DMS 273 (cell line): ENCODE data around the gene OSBPL10.

ENCODE experiments used
- DNase-seq: peaks from one replicate; lab custom pipeline; 2025; ENCODE audit not compliant: unreplicated experiment; lab: John Stamatoyannopoulos, UW

Gene OSBPL10

GRCh38 chr3:31625358-31625757 lies 355.7 kb downstream of the OSBPL10 start:
- DNase-seq: no peak

DNA sequence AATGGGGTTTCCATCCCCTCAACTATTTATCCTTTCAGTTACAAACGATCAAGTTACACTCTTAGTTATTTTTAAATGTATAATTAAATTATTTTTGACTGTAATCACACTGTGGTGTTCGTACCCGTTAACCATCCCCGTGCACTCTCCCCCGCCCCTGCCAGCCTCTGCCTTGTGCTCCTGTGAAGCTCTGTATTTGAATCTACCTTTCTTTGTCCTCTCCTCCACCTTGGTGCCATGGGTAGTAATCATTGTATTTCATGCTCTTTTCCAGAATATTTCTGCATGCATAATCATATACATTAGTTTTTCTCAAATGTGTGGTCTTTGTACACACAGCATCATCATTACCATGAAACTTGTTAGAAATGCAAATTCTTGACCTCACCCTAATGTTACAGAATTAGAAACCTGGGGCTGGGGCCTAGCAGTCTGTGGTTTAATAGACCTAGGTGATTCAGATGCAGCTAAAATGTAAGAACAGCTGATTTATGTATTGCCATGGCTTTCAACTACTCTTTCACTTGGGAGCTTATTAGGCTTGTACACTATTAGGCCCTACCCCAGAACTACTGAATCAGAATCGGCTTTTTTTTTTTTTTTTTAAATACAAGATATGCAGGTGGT lies 356.9 kb downstream of the OSBPL10 start:
- DNase-seq: no peak

- no peak for DNase-seq
These were observed 358.3 kb downstream of the OSBPL10 start for GRCh38 chr3:31622636-31623288.

DNA sequence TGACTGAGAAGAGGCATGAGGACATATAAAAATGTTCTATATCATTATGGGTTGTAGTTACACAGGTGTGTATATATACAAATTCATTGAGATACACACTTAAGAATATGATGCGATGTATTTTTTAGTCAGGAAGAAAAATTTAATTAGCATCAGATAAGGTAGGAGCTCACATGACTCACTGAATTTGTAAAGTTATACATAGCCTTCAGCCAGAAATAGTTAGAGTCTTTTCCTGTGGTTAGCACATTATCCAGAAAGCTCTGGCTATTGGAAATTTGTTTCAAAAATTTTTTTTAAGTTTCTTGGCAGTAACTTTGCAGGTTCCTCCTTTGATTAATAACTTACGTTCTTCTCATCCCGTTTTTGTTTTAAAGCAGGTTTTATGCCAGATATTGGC lies 359.7 kb downstream of the OSBPL10 start:
- no peak for DNase-seq

- no peak for DNase-seq
These were observed 360.4 kb downstream of the OSBPL10 start for GRCh38 chr3:31620656-31621055.

DNA sequence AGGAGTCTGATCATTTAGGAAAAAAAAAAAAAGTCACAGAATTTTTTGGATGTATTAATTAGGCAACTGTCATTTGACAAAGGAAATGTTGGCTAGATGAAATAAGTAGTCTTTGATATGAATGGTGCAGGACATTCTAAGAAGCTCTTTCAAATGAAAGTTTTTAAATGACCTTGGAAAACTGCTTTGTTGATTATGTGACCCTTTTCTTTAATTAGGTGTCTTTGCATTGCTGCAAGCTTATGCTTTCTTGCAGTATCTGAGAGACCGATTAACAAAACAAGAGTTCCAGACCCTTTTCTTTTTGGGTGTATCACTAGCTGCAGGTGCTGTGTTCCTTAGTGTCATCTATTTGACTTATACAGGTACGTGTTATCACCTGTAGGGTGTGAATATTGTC lies 364.4 kb downstream of the OSBPL10 start:
- no peak for DNase-seq

GRCh38 chr3:31615071-31615875 lies 365.8 kb downstream of the OSBPL10 start:
- no peak for DNase-seq

DNA sequence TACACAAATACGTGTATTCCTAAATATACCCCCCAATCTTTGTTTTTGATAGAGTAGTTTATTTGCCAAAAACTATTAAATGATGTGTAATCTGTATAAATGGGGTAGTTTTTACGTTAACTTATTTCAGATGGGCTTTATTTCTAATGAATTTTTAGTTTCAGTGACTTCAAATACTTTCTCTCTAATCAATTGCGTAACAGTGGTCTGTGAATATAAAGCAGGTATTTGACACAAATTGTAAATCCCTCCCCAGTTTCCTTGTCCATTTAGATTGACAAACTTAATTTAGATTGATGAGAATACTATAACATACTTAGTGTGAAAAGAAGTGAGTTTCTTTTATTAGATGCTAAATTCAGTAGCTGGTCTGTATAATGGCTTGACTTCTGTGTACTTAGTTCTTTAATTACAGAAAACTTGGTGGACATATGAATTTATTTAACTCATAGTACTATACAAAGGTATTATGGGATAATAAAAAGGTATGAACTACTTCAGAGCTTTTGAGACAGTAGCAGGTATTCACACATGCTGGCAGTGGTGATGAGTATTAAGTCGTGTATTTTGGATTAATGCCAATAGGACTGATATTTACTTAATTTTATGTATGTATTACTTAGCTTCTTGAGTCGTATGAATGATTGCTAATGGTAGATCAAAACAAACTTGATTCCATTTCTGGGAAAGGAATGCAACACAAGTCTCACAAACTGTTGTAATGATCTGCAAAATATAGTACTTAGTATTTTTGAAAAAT lies 366.7 kb downstream of the OSBPL10 start:
- peak; percentile 1 for DNase-seq

- DNase-seq: no peak
These were observed 367.4 kb downstream of the OSBPL10 start for GRCh38 chr3:31613654-31614053.

- DNase-seq: no peak
These were observed 367.9 kb downstream of the OSBPL10 start for GRCh38 chr3:31613177-31613576.
